Coronary artery (tissue), 2 donors: ENCODE measurements around the gene BACH2.

Experiments used
- DNase-seq: peaks from one replicate; pipeline ENCODE4 v3.0.0-alpha.2; 2017; ENCODE audit warnings: low spot score
- H3K27ac ChIP-seq, 2 donors: fragments of 200-600 bp; sonication (generic); one replicate each; pipeline ENCODE4 v1.5.1; 2016 to 2019
- H3K4me3 ChIP-seq: fragments of 200-600 bp; sonication (generic); 2 replicates; pipeline ENCODE4 v1.5.1; 2016; ENCODE audit warnings: mild to moderate bottlenecking, moderate library complexity
- CTCF ChIP-seq: fragments of 200-600 bp; sonication (generic); IDR thresholded peaks from one replicate; pipeline ENCODE4 v1.5.1; 2019; ENCODE audit warnings: antibody characterized with exemption

BACH2 gene

DNA sequence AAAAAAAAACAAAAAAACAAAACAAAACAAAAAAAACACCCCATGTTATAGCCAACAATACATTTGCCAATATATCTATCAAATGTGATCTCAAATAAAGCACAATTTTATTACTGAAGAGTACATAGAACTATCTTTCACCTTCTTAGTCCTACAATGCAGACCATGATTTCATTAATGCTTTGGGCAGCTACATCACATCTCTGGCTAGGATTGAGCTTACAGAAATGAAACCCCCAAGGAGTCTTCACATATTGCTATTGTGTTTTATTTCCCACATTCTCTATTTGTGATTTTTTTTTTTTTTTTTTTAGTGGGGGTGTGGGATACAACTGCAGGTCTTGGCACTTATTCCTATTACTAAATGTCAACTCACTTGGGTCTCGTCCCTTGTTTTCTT, 189.3 kb downstream of the BACH2 start:
- no peak for TF ChIP-seq CTCF
- Histone ChIP-seq H3K4me3 (no peak overlapping the region), H3K27ac (no peak overlapping the region)
- no peak for DNase-seq

DNA sequence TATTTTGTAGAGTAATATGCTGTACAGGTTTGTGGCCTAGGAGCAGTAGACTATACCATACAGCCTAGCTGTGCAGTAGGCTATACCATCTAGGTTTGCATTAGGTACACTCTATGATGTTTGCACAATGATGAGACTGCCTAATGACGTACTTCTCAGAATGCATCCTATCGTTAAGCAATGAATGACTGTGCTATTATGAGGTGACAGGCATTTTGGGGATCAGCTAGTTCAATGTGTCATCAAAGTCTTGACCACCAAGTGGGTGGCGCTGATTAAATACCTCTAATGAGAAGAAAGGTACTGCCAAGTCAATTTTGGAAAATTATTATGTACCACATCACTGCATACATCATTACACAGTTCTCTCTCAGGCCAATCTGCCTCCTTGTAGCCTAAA, 190.2 kb downstream of the BACH2 start:
- no peak for TF ChIP-seq CTCF
- H3K4me3 ChIP-seq, result no peak overlapping the region
- no peak overlapping the region for H3K27ac ChIP-seq
- DNase-seq, result no peak

GRCh38 chr6:90105506-90106170, 191.0 kb downstream of the BACH2 start:
- Histone ChIP-seq H3K4me3 (no peak overlapping the region), H3K27ac (no peak overlapping the region)
- DNase-seq, result no peak
- TF ChIP-seq CTCF, result no peak

GRCh38 chr6:90103056-90103800, 193.4 kb downstream of the BACH2 start:
- Histone ChIP-seq H3K4me3 (no peak overlapping the region), H3K27ac (no peak overlapping the region)
- no peak for DNase-seq
- no peak for TF ChIP-seq CTCF

DNA sequence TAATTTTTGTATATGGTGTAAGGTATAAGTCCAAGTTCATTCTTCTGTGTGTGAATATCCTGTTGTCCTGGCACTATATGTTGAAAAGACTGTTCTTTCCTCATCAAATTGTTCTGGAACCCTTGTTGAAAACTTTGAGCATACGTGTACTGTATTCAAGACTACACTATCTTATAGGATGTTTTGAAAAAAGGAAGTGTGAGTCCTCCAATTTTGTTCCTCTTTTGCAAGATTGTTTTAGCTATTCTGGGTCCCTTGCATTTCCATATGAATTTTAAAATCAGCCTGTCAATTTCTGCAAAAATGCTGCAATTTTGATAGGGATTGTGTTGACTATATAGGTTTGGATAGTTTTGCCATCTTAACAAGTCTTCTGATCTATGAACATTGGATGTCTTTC, 195.2 kb downstream of the BACH2 start:
- TF ChIP-seq CTCF, result no peak
- no peak overlapping the region for H3K4me3 ChIP-seq
- no peak for DNase-seq
- H3K27ac ChIP-seq, result no peak overlapping the region

- Histone ChIP-seq H3K4me3 (no peak overlapping the region), H3K27ac (no peak overlapping the region)
- TF ChIP-seq CTCF, result no peak
- DNase-seq, result no peak
Observed at GRCh38 chr6:90100059-90100665, 196.5 kb downstream of the BACH2 start.
